Measurements from ENCODE around the gene KCNIP3. TPM values are rescaled to one million over a fixed set of nuclear protein-coding genes. Genes with fewer than 3 reads are reported as not detected.
A peak's percentile ranks its signal among the peaks of the same experiment; 100 is the strongest.

KCNIP3 gene
- total RNA-seq = 1 to 10 TPM in 3 of 4 donors, under 1 TPM in 1; 0.15 to 7.4 (median 2.3) TPM

DNA sequence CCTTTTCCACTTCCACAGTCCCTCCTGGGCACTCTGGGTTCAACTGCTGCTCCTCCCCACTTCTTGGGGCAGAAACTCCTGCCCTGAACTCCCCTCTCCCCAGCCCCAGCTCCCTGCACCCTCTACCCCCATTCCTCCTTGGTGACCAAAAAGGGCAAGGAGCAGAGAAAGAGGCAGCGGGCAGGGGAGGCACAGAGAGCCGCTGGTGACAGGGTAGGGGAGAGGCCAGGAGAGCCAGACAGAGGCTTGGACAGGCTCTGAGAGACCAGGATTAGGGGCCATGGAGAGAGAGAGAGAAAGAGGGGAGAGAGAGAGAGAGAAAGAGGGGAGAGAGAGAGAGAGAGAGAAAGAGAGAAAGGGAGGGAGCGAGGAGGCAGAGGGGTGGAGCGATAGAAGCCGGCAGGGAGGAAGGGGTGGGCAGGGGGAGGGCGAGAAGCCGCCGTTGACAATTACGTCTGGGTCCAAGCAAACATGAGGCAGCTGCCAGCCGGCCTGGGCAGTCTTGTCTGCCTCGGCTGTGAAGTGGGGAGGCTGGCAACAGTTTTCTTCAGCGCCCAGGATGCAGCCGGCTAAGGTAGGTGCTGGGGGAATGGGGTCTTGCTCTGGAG, at the start of gene KCNIP3:
TSS of gene KCNIP3 (plus strand) at position 468 of the 608 bp plus-strand sequence. CDS start at position 560, 92 bp downstream.
- Histone ChIP-seq H3K9me3 (no peaks in the 10 kb centered on the region), H3K4me1 (peaks cover 0 to 33% (median 15%) of the 10 kb centered on the region in 3 donors), H3K27me3 (peaks cover 0 to 60% (median 0%) of the 10 kb centered on the region in 4 donors), H3K4me3 (peak within 1 kb of the TSS in 2 of 4 donors; percentile 11 to 32), H3K36me3 (peaks cover 0 to 4% (median 0%) of the 10 kb centered on the region in 3 donors), H3K27ac (no peak within 1 kb of the TSS)
- WGBS, 2 donors = 2 to 8% methylated on average over 10 to 12 of the region's 13 CpGs
- no peak for DNase-seq
- intact Hi-C loops (cut with DNase I) = no loop called here
- TF ChIP-seq, protein P1, sequence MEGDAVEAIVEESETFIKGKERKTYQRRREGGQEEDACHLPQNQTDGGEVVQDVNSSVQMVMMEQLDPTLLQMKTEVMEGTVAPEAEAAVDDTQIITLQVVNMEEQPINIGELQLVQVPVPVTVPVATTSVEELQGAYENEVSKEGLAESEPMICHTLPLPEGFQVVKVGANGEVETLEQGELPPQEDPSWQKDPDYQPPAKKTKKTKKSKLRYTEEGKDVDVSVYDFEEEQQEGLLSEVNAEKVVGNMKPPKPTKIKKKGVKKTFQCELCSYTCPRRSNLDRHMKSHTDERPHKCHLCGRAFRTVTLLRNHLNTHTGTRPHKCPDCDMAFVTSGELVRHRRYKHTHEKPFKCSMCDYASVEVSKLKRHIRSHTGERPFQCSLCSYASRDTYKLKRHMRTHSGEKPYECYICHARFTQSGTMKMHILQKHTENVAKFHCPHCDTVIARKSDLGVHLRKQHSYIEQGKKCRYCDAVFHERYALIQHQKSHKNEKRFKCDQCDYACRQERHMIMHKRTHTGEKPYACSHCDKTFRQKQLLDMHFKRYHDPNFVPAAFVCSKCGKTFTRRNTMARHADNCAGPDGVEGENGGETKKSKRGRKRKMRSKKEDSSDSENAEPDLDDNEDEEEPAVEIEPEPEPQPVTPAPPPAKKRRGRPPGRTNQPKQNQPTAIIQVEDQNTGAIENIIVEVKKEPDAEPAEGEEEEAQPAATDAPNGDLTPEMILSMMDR (IDR thresholded peaks at IDR 0.05) = no peak
- no peak for TF ChIP-seq POLR2A (IDR thresholded peaks at IDR 0.05)

DNA sequence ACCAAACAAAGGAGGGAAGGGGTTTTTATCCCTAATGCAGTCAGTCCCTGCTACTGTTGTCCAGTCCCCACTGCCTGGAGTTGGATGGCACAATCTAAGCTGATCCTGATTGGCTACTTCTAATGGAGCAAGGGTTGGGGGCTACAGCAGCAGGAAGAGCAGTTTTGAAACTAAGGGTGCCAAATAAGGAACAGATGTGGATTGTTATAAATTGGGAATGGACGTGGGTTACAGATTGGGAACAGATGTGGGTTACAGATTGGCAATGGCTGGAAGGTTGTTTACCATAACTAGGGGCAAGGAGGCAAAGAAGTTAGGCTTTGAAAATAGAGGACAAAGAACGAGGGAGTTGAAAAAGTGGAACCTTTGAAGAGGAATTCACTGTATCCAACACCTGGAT, 38.9 kb upstream of the KCNIP3 start:
- Histone ChIP-seq H3K27ac (no peak overlapping the region), H3K36me3 (no peaks in the 10 kb centered on the region), H3K4me1 (peaks cover 0 to 28% (median 0%) of the 10 kb centered on the region in 3 donors), H3K27me3 (no peaks in the 10 kb centered on the region), H3K9me3 (peaks cover 0 to 13% (median 8%) of the 10 kb centered on the region in 3 donors), H3K4me3 (no peak overlapping the region)
- TF ChIP-seq, protein P1 (IDR thresholded peaks at IDR 0.05) = no peak
- TF ChIP-seq POLR2A (IDR thresholded peaks at IDR 0.05) = no peak
- no peak for DNase-seq
- intact Hi-C loops (cut with DNase I) = no loop called here
- WGBS, 2 donors = 59 to 77% methylated on average over 2 of the region's 2 CpGs

DNA sequence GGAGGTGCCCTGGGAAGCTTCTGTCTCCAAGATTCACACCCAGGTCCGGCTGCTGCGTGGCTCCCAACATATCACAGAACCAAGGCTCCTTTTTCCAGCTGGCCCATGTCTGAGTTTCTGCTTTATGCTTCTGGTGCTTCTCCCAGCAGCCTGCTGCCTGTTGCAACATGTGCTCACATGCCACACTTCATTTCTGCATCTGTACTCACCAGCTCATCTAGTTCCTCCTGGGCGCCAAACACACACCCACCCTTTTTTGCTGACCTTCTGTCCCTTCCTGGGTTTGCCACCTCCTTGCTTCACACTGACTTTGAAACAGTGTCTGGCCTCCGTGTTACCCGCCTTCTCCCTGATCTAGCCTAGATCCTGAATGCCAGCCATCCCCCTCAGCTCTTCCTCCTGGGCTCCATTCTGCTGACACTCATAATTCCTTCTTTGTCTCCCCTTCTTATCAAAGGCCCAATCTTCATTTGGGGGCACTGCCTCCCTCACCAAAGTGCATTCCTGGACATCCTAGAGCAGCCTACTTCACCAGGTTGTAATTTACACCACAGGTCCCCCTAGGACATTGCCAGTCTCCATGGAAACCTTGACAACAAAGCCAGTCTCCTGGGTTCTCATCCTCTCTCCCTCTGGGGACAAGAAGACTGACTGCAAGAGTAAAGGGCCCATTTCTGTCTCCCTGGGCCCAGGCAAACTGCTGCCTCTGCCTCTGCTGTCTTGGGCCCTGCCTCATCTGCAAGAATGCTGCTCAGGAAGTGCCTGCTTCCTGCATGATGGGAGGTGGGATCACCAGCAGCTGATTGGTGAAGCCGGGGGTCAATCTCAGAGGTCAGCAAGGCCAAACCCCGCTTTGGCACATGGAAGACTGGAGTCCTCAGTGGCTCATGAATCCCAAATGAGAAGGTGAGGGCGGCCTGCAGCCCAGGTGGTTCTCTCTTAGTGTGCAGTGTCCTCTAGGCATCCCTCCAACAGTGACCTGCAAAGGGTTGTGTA, 36.8 kb upstream of the KCNIP3 start:
- Histone ChIP-seq H3K27ac (peak overlapping the region; percentile 45 to 89 (median 83)), H3K4me1 (peaks cover 0 to 29% (median 0%) of the 10 kb centered on the region in 3 donors), H3K36me3 (no peaks in the 10 kb centered on the region), H3K27me3 (no peaks in the 10 kb centered on the region), H3K9me3 (peaks cover 0 to 13% (median 8%) of the 10 kb centered on the region in 3 donors), H3K4me3 (no peak overlapping the region)
- intact Hi-C loops (cut with DNase I) = no loop called here
- TF ChIP-seq, protein P1 (IDR thresholded peaks at IDR 0.05) = no peak
- TF ChIP-seq POLR2A (IDR thresholded peaks at IDR 0.05) = no peak
- DNase-seq = no peak
- WGBS, 2 donors = 37 to 40% methylated on average over 5 of the region's 8 CpGs

DNA sequence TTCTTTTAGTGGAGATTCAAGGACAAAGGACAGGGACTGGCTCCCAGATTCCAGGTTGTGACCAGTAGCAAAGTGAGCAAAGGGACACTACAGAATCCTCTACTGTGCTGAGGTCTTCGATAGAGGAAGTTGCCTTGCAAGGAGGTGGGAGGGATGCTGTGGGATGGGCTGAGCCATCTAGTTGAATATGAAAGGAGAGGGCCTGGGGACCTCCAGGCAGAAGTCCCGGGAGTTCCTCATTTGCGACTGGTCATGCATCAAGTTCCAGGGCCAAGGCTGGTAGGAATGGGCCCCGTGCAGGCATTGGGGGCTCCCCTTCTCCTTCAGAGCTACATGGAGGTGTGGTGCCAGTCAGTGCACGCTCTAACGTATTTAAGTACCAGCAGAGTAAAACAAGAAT, 35.5 kb upstream of the KCNIP3 start:
- Histone ChIP-seq H3K27me3 (no peaks in the 10 kb centered on the region), H3K36me3 (no peaks in the 10 kb centered on the region), H3K4me1 (peaks cover 0 to 29% (median 0%) of the 10 kb centered on the region in 3 donors), H3K4me3 (no peak overlapping the region), H3K9me3 (peaks cover 0 to 13% (median 8%) of the 10 kb centered on the region in 3 donors), H3K27ac (no peak overlapping the region)
- no peak for DNase-seq
- intact Hi-C loops (cut with DNase I) = no loop called here
- WGBS, 2 donors = 66 to 72% methylated on average over 6 of the region's 6 CpGs
- TF ChIP-seq, protein P1 (IDR thresholded peaks at IDR 0.05) = no peak
- TF ChIP-seq POLR2A (IDR thresholded peaks at IDR 0.05) = no peak

Measured in esophagus squamous epithelium (tissue), 5 donors.